ENCODE data around the gene SERTAD3.
A peak's percentile ranks its signal among the peaks of the same experiment; 100 is the strongest.

The SERTAD3 gene

DNA sequence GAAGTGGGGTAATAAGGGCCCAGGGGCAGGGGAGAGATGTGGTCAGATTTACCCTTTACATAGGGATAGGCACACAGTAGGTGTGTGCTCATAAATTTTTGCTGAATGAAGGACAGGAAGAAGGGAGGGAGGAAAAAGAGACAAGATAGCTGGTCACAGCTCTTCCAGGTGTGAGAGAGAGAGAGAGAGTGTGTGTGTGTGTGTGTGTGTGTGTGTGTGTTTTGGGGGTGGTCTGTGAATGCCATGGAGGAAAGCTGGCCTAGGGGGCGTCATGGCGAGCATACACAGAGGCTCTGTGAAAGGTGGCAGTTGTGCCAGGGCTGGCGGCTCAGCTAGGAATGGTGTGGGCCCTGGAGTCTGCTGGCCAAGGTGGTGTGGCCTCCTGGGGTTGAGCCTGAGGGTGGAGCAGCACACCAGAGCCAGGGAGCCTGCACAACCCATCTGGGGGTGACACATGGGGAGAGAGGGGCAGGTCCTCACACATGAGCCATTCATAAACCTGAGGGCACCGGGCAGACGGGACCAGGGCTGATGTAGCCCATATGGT lies 25.0 kb downstream of the SERTAD3 start:
- Histone ChIP-seq H3K4me3 (no peak overlapping the region), H4K20me1 (peaks cover 0 to 33% (median 9%) of the 10 kb centered on the region in 11 experiments; a peak in 13 of 22 replicates), H3K9ac (peak overlapping the region in 2 of 11 experiments; percentile 24 to 39; a peak in 2 of 22 replicates), H3K36me3 (peaks cover 11 to 21% (median 18%) of the 10 kb centered on the region in 11 experiments), H3K27me3 (no peaks in the 10 kb centered on the region), H3K4me1 (peaks cover 55 to 94% (median 81%) of the 10 kb centered on the region in 10 experiments), H3K4me2 (peak overlapping the region in 2 of 11 experiments; percentile 89 to 96; a peak in 2 of 22 replicates), H3K27ac (peak overlapping the region in 2 of 11 experiments; percentile 3 to 10; a peak in 1 of 22 replicates), H3K9me3 (replicated peaks in 1 of 11) (no peaks in the 10 kb centered on the region)
- no peak for TF ChIP-seq Cebpa-rat (IDR thresholded peaks at IDR 0.05)

DNA sequence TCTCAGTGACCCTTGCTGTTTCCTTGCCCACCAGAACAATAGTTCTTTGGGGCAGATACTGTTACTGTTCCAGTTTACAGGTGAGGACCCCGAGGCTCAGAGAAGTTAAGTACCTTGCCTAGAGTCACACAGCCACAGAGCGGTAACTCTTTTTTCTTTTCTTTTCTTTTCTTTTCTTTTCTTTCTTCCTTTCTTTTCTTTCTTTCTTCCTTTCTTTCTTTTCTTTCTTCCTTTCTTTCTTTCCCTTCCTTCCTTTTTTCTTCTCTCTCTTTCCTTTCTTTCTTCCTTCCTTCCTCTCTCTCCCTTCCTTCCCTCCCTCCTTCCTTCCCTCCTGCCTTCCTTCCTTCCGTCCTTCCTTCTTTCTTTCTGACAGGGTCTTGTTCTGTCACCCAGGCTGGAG lies 26.1 kb downstream of the SERTAD3 start:
- Histone ChIP-seq H3K9ac (peak overlapping the region in 9 of 11 experiments; percentile 54 to 74 (median 68); a peak in 10 of 22 replicates), H3K4me2 (peak overlapping the region; percentile 73 to 96 (median 83); a peak in 21 of 22 replicates), H3K4me1 (peaks cover 60 to 94% (median 81%) of the 10 kb centered on the region in 10 experiments), H3K9me3 (replicated peaks in 1 of 11) (no peaks in the 10 kb centered on the region), H3K27ac (peak overlapping the region; percentile 49 to 87 (median 79); a peak in 17 of 22 replicates), H4K20me1 (peaks cover 0 to 22% (median 5%) of the 10 kb centered on the region in 11 experiments; a peak in 13 of 22 replicates), H3K27me3 (no peaks in the 10 kb centered on the region), H3K36me3 (peaks cover 9 to 15% (median 13%) of the 10 kb centered on the region in 11 experiments), H3K4me3 (no peak overlapping the region)
- TF ChIP-seq Cebpa-rat (IDR thresholded peaks at IDR 0.05) = no peak

DNA sequence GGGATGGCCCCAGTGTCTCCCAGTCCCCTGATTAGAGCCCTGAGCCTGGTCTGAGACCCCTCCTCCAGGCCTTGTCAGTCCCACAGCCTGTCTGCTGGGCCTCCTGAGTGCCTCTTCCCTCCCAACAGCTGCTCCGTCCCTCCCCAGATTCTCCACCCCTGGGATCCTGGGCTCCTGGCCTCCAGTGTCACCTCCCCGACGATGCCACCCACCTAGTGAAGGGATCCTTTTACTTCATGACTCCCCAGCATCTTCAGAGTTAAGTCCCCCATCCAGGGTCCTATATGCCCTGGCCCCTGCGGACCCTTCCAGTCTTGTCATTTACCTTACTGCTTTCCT lies 26.5 kb downstream of the SERTAD3 start:
- no peaks in the 10 kb centered on the region for H3K9me3 ChIP-seq (replicated peaks in 1 of 11)
- TF ChIP-seq Cebpa-rat (IDR thresholded peaks at IDR 0.05) = no peak
- H3K4me2 ChIP-seq = peak overlapping the region; percentile 73 to 96 (median 83)
- peaks cover 0 to 17% (median under 1%) of the 10 kb centered on the region in 11 experiments; a peak in 9 of 22 replicates for H4K20me1 ChIP-seq
- H3K4me1 ChIP-seq = peaks cover 65 to 93% (median 81%) of the 10 kb centered on the region in 10 experiments
- H3K36me3 ChIP-seq = peaks cover 5 to 11% (median 9%) of the 10 kb centered on the region in 11 experiments
- H3K27me3 ChIP-seq = no peaks in the 10 kb centered on the region
- H3K9ac ChIP-seq = peak overlapping the region; percentile 54 to 74 (median 69); a peak in 21 of 22 replicates
- peak overlapping the region in 3 of 10 experiments; percentile 19 to 39 (median 25); a peak in 3 of 20 replicates for H3K4me3 ChIP-seq
- peak overlapping the region; percentile 49 to 87 (median 79); a peak in 21 of 22 replicates for H3K27ac ChIP-seq

DNA sequence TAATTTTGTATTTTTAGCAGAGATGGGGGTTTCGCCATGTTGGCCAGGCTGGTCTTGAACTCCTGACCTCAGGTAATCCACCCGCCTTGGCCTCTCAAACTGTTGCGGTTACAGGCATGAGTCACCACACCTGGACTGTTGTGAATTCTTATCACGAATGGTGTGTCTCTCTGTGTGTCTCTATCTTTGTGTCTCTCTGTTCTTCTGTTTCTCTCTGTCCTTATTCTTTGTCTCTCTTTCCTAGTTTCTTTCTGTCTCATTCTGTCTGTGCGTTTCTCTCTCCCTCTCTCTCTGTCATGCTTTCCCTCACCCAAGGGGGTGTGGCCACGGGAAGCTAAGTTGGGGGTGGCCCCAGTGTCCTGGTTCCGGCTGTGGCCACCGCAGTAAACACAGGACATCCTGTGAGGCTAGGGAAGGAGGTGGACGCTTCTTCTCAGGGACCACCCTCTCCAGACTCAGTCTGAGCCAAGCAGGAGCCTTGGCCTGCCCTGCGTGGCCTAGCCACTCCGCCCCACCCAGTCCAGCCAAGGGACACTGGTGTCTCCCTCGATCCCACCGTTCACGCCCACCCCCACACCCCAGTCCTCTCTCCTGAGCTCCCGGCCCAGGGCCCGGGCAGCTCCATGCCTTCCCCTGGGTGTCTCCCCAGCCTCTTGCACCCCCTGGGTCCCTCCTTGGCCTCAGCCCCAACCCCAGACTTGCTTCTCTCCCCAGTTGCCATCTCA lies 27.1 kb downstream of the SERTAD3 start:
- Histone ChIP-seq H3K9me3 (replicated peaks in 1 of 11) (no peaks in the 10 kb centered on the region), H3K4me3 (peak overlapping the region in 3 of 10 experiments; percentile 19 to 39 (median 25); a peak in 4 of 20 replicates), H3K9ac (peak overlapping the region; percentile 54 to 74 (median 69); a peak in 21 of 22 replicates), H3K4me1 (peaks cover 70 to 93% (median 81%) of the 10 kb centered on the region in 10 experiments), H4K20me1 (peaks cover 0 to 12% (median 0%) of the 10 kb centered on the region in 11 experiments; a peak in 4 of 22 replicates), H3K27me3 (no peaks in the 10 kb centered on the region), H3K4me2 (peak overlapping the region; percentile 73 to 96 (median 83)), H3K27ac (peak overlapping the region; percentile 49 to 87 (median 79); a peak in 21 of 22 replicates), H3K36me3 (peaks cover 0 to 6% (median 3%) of the 10 kb centered on the region in 11 experiments; a peak in 13 of 22 replicates)
- no peak for TF ChIP-seq Cebpa-rat (IDR thresholded peaks at IDR 0.05)

DNA sequence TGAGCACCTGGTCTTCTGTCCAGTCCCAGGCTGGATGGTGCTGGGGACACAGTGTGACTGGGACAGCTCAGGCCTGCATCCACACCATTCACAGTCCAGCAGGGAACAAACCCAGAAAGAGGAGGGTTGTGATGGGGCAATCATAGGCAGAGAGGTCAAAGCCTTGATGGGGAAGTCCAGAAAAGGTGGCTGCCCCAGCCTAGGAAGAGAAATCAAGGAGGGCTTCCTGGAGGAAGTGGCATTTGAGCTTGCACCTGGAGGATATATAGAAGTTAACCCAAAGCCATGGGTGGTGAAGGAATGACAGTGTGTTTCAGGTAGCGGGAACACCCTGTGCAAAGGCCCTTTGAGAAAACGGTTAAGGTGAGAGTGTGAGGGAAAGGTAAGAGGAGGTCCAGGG lies 28.4 kb downstream of the SERTAD3 start:
- no peak; a peak in 1 of 22 replicates for TF ChIP-seq Cebpa-rat (IDR thresholded peaks at IDR 0.05)
- Histone ChIP-seq H4K20me1 (no peaks in the 10 kb centered on the region), H3K27me3 (no peaks in the 10 kb centered on the region; a peak in 1 of 22 replicates), H3K9ac (peak overlapping the region in 1 of 11 experiments; percentile 74; a peak in 1 of 22 replicates), H3K27ac (peak overlapping the region in 9 of 11 experiments; percentile 19 to 87 (median 76); a peak in 18 of 22 replicates), H3K36me3 (no peaks in the 10 kb centered on the region), H3K4me2 (peak overlapping the region; percentile 73 to 96 (median 83); a peak in 19 of 22 replicates), H3K4me3 (no peak overlapping the region), H3K9me3 (replicated peaks in 1 of 11) (no peaks in the 10 kb centered on the region), H3K4me1 (peaks cover 72 to 97% (median 84%) of the 10 kb centered on the region in 10 experiments)

DNA sequence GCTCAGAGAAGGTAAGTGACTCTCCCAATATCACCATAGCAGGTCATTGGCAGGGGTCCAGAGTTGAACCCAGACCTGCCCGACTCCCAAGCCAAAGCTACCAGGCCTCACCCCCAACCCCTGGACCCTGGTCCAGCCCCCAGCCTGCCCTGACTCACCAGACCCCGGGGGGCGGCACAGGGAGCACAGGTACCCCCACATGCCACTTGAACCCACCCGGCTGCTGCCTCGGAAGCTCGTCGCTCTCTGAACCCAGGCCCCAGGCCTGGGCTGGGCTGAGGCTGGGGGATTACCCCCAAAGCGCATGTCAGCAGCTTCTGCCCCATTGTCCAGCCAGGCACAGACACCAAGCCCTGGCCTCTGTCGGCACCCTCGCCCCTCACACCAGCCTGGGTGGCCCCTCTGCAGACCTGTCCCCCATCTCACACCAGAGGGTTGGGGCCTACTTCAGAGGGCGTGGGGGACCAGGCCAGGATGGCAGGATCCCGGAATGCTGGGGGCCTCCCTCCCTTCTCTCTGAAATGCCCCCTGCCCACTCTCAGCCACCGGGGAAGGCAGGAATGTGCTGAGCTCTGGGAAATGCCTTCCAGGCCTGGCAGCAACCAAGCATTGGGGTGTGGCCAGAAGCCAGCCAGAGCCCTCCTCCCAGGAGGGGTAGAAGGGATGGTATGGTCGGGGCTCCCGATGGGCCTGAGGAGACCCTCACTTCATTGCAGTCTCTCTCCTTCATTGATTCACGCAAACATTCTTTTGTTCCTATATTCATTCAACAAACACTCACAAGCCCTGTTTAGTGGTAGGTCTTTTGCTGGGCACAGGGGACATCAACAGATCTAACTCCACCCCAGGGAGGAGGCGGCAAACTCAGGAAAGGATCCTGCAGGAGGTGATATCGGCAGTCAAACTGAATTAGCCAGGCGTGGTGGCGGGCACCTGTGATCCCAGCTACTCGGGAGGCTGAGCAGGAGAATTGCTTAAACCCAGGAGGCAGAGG lies 29.3 kb downstream of the SERTAD3 start:
- H3K9ac ChIP-seq = peak overlapping the region in 5 of 11 experiments; percentile 1 to 45 (median 24); a peak in 5 of 22 replicates

DNA sequence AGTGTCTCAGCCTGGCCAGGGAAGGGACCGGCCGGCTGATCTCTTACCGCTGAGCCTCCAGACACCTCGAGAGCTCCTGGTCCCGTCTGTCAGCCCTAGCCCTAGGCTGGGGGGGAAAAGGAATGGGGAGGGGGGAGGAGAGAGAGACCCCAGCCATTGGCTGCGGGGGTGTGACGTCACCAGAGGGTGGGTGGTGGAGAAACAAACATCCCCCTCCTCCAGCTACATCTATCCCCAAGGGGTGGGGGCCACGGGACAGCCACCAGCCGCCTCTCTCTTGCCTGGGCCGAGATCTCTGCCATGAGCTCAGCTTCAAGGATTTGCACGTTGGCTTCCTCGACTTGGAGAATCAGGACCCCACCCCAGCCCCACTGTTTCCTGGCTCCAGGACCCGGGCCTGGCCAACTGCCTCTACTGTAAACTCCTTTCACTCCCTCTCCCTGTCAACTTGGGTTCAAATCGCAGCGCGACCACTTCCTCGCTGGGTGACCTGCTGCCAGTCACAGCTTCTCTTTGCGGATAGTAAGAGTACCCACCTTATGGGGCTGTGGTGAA lies 30.8 kb downstream of the SERTAD3 start, which contains the start of gene PRX:
TSS of gene PRX (minus strand) at position 88 of the 555 bp plus-strand sequence. CDS start 5,446 bp downstream, outside the sequence.
- Histone ChIP-seq H4K20me1 (no peaks in the 10 kb centered on the region), H3K36me3 (no peaks in the 10 kb centered on the region), H3K4me2 (peak within 1 kb of the TSS; percentile 15 to 93 (median 82)), H3K4me1 (peaks cover 62 to 97% (median 92%) of the 10 kb centered on the region in 10 experiments), H3K9ac (peak within 1 kb of the TSS in 8 of 11 experiments; percentile 0 to 67 (median 37); a peak in 7 of 22 replicates), H3K27ac (peak within 1 kb of the TSS in 8 of 11 experiments; percentile 31 to 75 (median 55); a peak in 15 of 22 replicates), H3K27me3 (no peaks in the 10 kb centered on the region; a peak in 1 of 22 replicates), H3K4me3 (peak within 1 kb of the TSS in 1 of 10 experiments; percentile 19; a peak in 1 of 20 replicates), H3K9me3 (replicated peaks in 1 of 11) (no peaks in the 10 kb centered on the region)
- no peak for TF ChIP-seq Cebpa-rat (IDR thresholded peaks at IDR 0.05)

More for the DNA sequence above, 29.3 kb downstream of the SERTAD3 start:
- H3K36me3 ChIP-seq = no peaks in the 10 kb centered on the region
- H3K4me1 ChIP-seq = peaks cover 74 to 98% (median 92%) of the 10 kb centered on the region in 10 experiments
- no peaks in the 10 kb centered on the region for H4K20me1 ChIP-seq
- no peak overlapping the region for H3K4me3 ChIP-seq
- TF ChIP-seq Cebpa-rat (IDR thresholded peaks at IDR 0.05) = peak in 3 of 11 experiments; percentile 9 to 27 (median 16); a peak in 2 of 22 replicates
- H3K27me3 ChIP-seq = no peaks in the 10 kb centered on the region; a peak in 1 of 22 replicates
- peak overlapping the region in 10 of 11 experiments; percentile 31 to 96 (median 87); a peak in 17 of 22 replicates for H3K4me2 ChIP-seq
- H3K9me3 ChIP-seq (replicated peaks in 1 of 11) = no peaks in the 10 kb centered on the region
- H3K27ac ChIP-seq = peak overlapping the region in 8 of 11 experiments; percentile 23 to 85 (median 43); a peak in 12 of 22 replicates

Data from BLaER1 treated with 17β-estradiol and CSF1 and Interleukin-3, amounts not matched to agents 10 nM and 100 nM (cell line).